Left ventricle myocardium superior (tissue), 1 donor: ENCODE results near the gene SLC39A11. TPM values are rescaled to one million over a fixed set of nuclear protein-coding genes. Genes with fewer than 3 reads are reported as not detected.
"Not testable (repeated sequence)": the region's sequence is repeated elsewhere in the genome, so short reads cannot be mapped to it uniquely, and the experiment has no call there.

Source experiments
- ATAC-seq: fragments of 200-7000 bp; cut with Tn5 transposase; one replicate; pipeline ENCODE4 v1.9.1; 2020; ENCODE audit warnings: mild to moderate bottlenecking, moderate library complexity
- DNase-seq: peaks from one replicate; pipeline ENCODE4 v3.0.0-alpha.2; 2020
- intact Hi-C: fragments of 100-400 bp; cut with micrococcal nuclease; formaldehyde crosslinking; loops from one replicate; pipeline ENCODE4 v1.11.0; 2022
- total RNA-seq: library from RNA; stranded (reverse); fragmentation: NEBNext Ultra II Directional; extraction: Animal tissue kit (Norgen Biotek cat#: 25700); gene quantifications from one replicate; pipeline ENCODE4 v1.2.1, GENCODE V29; 2021
- donor health status: DM: no; HTN: yes; CAD: no; lungs with severe emphysema.

SLC39A11 gene
- total RNA-seq, 1 donor from 2014 or later, result 5.4 TPM

DNA sequence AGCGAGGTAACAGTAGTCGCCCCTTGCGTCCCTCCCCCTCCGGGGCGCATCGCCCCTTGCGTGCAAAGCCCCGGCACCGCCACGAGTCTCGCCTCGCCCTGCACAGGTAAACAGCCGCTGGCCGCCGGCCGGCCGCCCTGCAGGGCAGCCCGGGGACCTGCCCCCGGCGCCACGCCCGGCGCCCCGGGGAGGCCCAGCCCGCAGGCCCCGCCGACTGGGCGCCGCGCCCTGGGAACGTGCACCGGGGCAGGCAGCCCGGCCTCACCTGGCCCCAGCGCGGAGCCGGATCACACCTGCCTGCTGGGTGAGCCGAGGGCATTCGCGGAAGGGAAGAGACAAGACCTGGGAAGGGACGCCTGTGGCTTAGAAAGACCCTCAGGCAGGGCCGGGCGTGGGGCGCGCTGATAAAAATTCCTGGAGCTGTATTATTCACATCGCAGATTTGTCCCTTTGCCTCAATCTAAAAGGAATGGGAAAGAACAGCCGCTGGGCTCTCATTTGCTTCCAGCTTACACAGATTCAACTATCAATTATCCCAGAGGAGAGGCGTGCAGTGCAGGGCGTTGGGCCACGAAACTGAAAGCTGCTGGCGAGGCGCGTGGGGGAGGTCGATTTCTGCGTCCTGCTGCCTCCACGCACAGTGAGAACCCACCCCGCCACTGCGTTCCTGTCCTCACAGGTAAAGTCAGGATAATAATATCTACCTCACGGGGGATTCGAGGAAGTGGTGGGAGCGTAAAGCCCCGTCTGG, 451.9 kb downstream of the SLC39A11 start:
- ATAC-seq, result peak; percentile 13
- intact Hi-C loops, result no loop called here
- DNase-seq, result no peak

- intact Hi-C loops, result no loop called here
- ATAC-seq, result no peak
Measured at GRCh38 chr17:72639711-72640110, 452.8 kb downstream of the SLC39A11 start.

GRCh38 chr17:72638932-72639331, 453.6 kb downstream of the SLC39A11 start:
- DNase-seq, intact Hi-C loops, ATAC-seq: not testable (repeated sequence)

More at GRCh38 chr17:72639711-72640110, 452.8 kb downstream of the SLC39A11 start:
- DNase-seq, result no peak

GRCh38 chr17:72635034-72635635, 457.4 kb downstream of the SLC39A11 start:
- ATAC-seq (no peak), DNase-seq (no peak)
- intact Hi-C loops, result no loop called here

DNA sequence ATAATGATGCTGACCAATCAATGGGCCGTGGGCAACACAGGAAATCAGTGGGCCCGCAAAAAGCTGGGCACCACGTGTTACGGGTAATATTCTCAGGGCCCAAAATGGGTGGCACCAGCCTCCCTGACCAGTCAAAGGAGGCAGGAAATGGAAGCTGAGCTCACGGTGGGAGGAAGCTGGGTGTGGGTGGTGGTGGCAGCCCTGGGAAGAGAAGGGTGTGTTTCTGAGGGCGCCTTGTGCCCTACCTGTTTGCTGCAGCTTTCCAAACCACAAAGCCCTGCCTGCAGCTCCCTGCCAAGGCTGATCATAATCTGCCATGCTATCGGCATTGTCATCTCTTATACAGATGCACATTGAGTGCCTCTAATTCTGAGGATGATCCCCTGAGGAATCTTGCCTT, 457.9 kb downstream of the SLC39A11 start:
- intact Hi-C loops, result no loop called here
- no peak for DNase-seq
- no peak for ATAC-seq

- intact Hi-C loops, result no loop called here
- DNase-seq (no peak), ATAC-seq (peak; percentile 81)
Measured at GRCh38 chr17:72631949-72632684, 460.4 kb downstream of the SLC39A11 start.

GRCh38 chr17:72631568-72631948, 460.9 kb downstream of the SLC39A11 start:
- DNase-seq (no peak), ATAC-seq (no peak)
- intact Hi-C loops, result no loop called here

DNA sequence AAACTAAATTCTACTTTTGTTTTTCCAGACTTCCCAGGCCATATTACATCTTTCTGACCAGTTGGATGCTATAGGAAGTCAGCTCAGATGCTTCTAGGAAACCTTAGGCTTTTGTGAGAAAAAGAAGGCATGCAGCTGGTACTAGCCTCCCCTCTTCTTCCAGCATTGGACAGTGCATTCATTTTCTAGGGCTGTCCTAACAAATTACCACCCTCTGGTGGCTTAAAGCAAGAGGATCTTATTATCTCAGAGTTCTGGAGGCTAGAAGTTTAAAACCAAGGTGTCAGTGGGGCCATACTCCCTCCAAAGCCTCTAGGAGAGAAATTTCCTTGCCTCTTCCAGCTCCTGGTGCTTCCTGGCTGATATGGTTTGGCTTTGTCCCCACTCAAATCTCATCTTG, 467.8 kb downstream of the SLC39A11 start:
- intact Hi-C loops, result no loop called here
- no peak for DNase-seq
- no peak for ATAC-seq

GRCh38 chr17:72624226-72624625, 468.3 kb downstream of the SLC39A11 start:
- ATAC-seq, result no peak
- intact Hi-C loops, result no loop called here
- no peak for DNase-seq

DNA sequence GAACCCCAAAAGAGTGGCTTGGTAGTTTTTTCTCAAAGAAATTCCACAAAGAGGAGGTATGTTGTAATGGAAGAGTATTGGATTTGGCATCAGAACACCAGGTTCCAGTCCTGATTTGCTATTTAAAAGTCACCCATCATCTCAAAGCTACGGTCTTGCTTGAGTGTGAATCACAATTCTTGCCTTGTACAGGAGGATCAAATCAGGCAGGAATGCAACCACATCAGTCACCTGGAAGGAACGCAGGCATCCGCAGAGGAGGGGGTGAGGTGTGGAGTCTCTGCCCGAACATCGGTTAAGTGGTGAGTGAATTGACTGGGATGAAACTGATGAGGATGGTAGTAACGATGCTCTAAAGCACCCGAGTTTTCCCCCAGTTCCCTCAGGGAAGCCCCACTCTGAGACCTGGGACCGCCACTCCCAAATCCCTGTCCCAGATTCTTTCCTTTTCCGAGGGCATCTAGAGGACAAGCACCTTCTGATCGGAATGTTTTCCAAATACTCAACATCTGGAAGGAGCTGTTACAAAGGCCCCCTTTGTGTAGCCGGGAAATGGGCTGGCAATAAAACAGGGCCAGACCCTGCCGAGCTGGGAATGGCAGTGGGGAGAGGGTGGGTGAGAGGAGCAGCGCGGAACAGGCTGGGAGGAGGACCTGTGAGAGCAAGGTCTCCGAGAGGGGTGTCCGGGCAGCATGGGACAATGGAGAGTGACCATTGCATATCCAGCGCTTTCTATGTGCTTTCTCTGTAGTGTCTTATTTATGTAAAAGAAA, 469.6 kb downstream of the SLC39A11 start:
- no peak for DNase-seq
- ATAC-seq, result no peak
- intact Hi-C loops, result no loop called here

- intact Hi-C loops, result no loop called here
- no peak for ATAC-seq
- no peak for DNase-seq
Measured at GRCh38 chr17:72619976-72620650, 472.4 kb downstream of the SLC39A11 start.

- peak; percentile 33 for ATAC-seq
- intact Hi-C loops, result no loop called here
- DNase-seq, result no peak
Measured at GRCh38 chr17:72618001-72618509, 474.4 kb downstream of the SLC39A11 start.

- intact Hi-C loops, result no loop called here
- DNase-seq (no peak), ATAC-seq (no peak)
Measured at GRCh38 chr17:72617557-72617956, 474.9 kb downstream of the SLC39A11 start.

GRCh38 chr17:72616447-72616846, 476.0 kb downstream of the SLC39A11 start:
- DNase-seq (no peak), ATAC-seq (no peak)
- intact Hi-C loops, result no loop called here

GRCh38 chr17:72615627-72615991, 476.9 kb downstream of the SLC39A11 start:
- ATAC-seq (no peak), DNase-seq (no peak)
- intact Hi-C loops, result no loop called here

- peak; percentile 61 for ATAC-seq
- no peak for DNase-seq
- intact Hi-C loops, result no loop called here
Measured at GRCh38 chr17:72614871-72615626, 477.4 kb downstream of the SLC39A11 start.

DNA sequence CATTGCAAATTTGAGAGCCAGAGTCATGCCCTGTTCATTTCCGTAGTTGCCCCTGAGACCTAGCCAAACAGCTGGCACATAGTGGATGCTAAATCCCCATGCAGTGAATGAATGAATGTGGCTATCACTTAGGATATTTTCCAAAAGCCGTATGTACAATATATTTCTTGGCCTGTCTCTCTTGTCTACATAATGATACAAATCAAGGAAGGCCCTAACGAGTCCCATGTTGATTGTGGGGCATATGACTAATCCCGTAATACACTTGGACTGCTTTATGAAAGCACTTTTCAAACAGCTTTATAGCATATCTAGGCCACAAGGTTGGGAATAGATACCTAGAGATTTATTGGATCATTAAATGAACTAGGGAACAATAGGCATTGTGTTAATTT, 478.0 kb downstream of the SLC39A11 start:
- no peak for DNase-seq
- no peak for ATAC-seq
- intact Hi-C loops, result no loop called here

GRCh38 chr17:72613806-72614292, 478.6 kb downstream of the SLC39A11 start:
- DNase-seq (no peak), ATAC-seq (no peak)
- intact Hi-C loops, result no loop called here
